AG20443 (cell line): ENCODE data around the gene PHACTR3.
"Not testable (repeated sequence)": the region's sequence is repeated elsewhere in the genome, so short reads cannot be mapped to it uniquely, and the experiment has no call there.

ENCODE experiments used
- DNase-seq: peaks from one replicate; pipeline ENCODE4 v3.0.0; 2012; ENCODE audit warnings: low spot score, mixed read lengths

The PHACTR3 gene

GRCh38 chr20:59864726-59865125 is 260.4 kb downstream of the PHACTR3 start:
- DNase-seq = no peak

- peak; percentile 24 for DNase-seq
Observed at GRCh38 chr20:59866338-59866737, 262.0 kb downstream of the PHACTR3 start.

GRCh38 chr20:59871096-59871495 is 266.8 kb downstream of the PHACTR3 start:
- no peak for DNase-seq

- no peak for DNase-seq
Observed at GRCh38 chr20:59873409-59873808, 269.1 kb downstream of the PHACTR3 start.

- DNase-seq = no peak
Observed at GRCh38 chr20:59880198-59880597, 275.9 kb downstream of the PHACTR3 start.

- DNase-seq = no peak
Observed at GRCh38 chr20:59884494-59884893, 280.2 kb downstream of the PHACTR3 start.

DNA sequence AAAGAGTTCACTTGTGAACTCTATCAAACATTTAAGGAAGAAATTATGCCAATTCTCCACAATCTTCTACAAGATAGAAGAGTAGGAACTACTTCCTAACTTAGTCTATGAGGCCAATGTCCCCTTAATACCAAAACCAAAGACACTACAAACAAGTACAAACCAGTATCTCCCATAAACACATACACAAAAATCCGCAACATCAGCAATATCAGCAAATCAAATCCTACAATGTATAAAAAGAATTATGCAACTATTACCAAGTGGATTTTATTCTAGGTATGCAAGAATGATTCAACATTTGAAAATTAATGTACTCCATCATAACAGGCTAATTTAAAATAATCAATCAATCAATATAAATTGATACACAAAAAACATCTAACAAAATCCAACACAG is 283.7 kb downstream of the PHACTR3 start:
- no peak for DNase-seq

GRCh38 chr20:59890035-59890434 is 285.7 kb downstream of the PHACTR3 start:
- DNase-seq = not testable (repeated sequence)

GRCh38 chr20:59891581-59891980 is 287.2 kb downstream of the PHACTR3 start:
- DNase-seq = no peak

DNA sequence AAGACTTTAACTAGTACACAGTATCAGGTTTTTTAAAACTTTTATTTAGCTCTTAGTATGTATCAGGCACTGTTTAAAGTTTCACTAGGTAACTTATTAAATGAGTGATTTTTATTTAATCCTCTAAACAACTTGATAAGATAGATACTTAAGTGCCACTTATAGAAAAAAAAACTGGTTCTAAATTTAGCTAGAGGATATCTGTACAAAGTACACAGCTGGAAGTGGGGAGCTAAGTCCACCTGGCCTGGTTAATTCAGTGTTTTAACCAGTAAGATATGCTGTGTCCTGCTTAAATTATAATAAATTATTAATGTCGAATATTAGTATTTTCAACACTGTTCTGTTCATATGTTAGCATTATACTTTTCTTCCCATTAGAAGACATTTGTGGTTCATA is 291.6 kb downstream of the PHACTR3 start:
- DNase-seq = no peak
